ENCODE results near the gene KIDINS220. TPM values are rescaled to one million over a fixed set of nuclear protein-coding genes. Genes with fewer than 3 reads are reported as not detected.

Gene KIDINS220
- polyA plus RNA-seq, 10 donors: 52.0 to 84.9 (median 64.1) TPM

- DNase-seq: no peak
These were observed 16.0 kb upstream of the KIDINS220 start for GRCh38 chr2:8853426-8853825.

- peak in 1 of 3 donors; percentile 35 for DNase-seq
These were observed 14.6 kb upstream of the KIDINS220 start for GRCh38 chr2:8851811-8852560.

- peak in 1 of 3 donors; percentile 27 for DNase-seq
These were observed 13.6 kb upstream of the KIDINS220 start for GRCh38 chr2:8850845-8851487.

- DNase-seq: peak in 1 of 3 donors; percentile 31
These were observed 11.9 kb upstream of the KIDINS220 start for GRCh38 chr2:8849327-8849726.

GRCh38 chr2:8848328-8849100 is 11.1 kb upstream of the KIDINS220 start:
- DNase-seq: no peak

- DNase-seq: no peak
These were observed 10.0 kb upstream of the KIDINS220 start for GRCh38 chr2:8847400-8847799.

DNA sequence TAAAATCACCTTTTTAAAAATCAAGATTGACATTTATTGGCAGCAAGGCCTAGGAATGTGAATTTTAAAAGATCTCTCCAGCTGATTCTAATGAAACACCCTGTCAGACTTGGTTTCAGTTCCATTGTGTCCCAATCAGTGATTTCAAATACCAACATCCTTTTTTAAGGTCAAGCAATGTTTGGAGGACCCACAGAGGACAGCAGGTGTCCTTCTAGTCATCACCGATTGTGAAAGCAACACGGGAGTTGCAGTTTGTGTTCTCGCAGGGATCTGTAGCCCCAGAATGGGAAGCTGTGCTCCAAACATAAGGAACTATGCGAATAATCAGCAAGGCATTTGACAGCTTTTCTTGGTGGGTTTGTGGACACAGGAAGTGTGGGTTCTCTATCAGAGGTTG is 4.5 kb upstream of the KIDINS220 start:
- no peak for DNase-seq

GRCh38 chr2:8840475-8841091 is 3.2 kb upstream of the KIDINS220 start:
- DNase-seq: no peak

- no peak for DNase-seq
These were observed 2.0 kb upstream of the KIDINS220 start for GRCh38 chr2:8839189-8839965.

DNA sequence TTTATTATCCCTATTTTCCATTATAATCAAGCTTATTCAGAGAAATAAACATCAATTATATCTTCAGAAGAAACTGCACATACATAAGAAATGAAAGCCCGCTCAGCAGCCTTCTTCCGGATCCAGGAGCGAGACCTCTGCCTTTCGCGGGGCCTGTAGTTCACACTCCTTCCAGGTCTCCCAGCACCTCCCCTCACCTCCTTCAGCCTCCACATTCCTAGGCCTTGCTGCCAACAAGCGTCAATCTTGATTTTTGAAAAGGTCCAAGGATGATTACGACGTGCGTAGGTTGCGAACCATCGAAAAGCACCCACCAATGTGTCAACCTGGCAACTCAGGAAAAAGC is 355 bp upstream of the KIDINS220 start:
- no peak for DNase-seq

DNA sequence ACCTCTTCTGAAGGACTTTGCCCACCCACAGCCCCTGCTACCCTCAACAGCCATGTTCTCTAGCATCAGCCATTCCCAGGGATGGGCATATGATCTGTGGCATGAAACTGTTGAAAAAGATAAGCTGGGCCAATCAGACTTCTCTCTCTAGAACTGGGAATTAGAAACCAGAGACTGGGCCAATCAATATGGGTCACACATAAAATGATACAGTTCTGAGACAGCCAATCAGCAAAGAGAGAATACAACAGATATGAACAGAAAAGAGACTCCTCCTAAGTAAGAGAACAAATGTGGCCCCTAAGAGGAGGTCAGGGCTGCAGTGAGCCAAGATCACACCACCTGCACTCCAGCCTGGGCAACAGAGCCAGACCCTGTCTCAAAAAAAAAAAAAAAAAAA is 2.1 kb downstream of the KIDINS220 start:
- no peak for DNase-seq

DNA sequence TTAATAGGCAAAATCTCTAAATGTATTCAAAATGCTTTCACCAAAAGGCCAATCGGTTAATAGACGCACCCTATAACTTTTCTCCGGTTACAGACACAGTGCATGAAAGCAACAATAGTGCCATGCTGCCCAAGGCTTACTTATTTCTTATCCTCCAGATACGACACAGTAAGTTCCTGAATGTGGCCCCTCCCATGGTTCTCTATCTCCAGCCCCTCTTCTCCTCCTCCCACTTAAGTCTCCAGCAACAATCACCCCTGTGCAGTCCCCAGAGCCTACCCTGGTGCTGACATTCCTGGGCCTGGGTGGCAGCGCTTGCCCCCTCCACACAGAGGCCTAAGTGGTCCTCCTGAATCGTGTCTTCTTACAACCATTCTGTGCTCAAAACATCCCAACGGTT is 3.6 kb downstream of the KIDINS220 start:
- DNase-seq: no peak

GRCh38 chr2:8831516-8831915 is 5.9 kb downstream of the KIDINS220 start:
- DNase-seq: no peak

- DNase-seq: no peak
These were observed 9.7 kb downstream of the KIDINS220 start for GRCh38 chr2:8827729-8828128.

DNA sequence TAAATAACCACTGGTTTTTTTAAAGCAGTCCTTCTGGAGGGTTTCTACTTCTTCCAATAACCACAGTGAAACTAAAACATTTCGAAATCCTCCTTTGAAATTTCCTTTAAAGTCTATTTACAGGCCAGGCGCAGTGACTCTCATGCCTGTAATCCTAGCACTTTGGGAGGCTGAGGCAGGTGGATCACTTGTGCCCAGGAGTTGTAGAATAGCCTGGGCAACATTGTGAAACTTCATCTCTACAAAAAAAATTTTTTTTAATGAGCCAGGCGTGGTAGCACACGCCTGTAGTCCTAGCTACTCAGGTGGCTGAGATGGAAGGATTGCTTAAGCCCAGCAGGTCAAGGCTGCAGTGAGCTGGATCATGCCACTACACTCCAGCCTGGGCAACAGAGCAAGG is 15.2 kb downstream of the KIDINS220 start:
- no peak for DNase-seq

DNA sequence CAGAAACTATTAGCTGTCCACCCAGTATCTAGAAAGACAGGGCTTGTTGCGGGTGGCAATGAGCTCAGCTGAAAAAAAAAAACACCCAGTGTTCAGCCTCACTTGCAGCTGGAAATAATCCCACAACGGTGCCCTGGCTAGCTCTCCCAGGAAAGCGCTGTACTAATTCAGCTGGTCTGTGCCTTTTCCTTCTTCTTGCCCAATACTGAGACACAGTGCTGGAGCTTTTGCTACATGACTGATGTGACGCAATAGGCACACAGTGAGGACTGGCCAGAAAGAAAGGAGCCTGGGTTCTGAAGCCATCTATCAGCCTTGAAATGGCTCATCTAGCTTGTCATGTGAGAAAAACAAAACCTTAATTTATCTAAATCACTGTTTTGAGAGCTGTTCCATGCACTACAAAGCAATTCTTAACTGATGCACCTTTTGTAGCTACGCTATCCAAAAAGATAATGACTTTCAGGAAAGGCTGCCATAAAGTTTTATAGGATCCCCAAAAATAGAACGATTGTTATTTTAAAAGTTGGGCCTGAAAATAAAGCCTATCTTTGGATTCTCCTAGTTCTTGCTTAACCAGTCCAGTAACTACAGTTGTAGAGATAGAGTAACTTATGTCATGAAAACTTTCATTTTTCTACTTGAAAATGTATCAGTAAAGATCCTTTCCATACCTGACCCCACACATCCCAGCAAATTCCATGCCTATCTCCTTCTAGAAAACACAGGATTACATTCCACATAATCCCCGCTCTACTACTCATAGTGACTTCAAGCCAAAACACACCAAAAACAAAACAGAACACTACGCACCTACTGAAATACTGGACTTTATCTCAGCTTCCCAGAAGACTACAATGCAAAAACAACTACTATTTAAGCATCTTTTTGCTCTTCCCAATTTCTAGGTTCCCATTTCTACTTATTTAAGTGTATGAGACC is 15.9 kb downstream of the KIDINS220 start:
- DNase-seq: no peak

DNA sequence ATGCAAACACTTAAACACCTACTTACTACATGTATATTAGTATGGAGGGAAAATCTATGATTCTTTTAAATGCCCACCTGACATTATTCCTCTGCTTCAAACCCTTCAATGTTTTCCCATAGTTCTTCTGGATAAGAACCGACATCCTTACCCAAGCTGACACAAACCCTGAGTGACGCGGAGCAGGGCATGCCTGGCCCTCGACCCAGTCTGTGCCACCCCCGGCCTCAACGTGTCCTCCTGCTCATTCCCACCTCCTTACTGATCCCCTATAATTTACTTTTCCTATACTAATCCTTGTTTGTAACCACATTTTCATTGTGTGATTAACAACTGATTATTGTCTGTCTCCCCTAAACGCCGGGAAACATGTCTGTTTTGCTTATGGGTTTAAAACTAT is 17.5 kb downstream of the KIDINS220 start:
- DNase-seq: no peak

DNA sequence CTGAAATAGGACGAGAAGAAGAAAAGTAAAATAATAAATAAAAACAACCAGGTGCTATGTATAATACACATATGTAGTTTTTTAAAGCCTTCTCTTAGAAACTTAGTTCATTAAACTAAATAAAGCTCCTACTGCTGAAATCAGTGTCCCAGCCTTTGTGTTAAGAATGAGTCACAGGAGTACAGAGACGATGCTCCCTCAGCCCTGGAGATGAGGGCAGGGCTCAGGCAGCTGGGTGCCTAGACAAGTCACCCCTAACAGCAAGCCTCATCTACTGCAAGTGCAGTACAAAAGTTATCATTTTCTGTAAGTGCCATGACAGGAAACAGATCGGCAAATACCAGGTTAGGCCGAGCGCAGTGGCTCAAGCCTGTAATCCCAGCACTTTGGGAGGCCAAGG is 18.2 kb downstream of the KIDINS220 start:
- no peak for DNase-seq

- no peak for DNase-seq
These were observed 20.2 kb downstream of the KIDINS220 start for GRCh38 chr2:8817221-8817620.

All from muscle of back (tissue), 11 donors.